GM12874 (cell line): Measurements from ENCODE around the gene DROSHA.

Experiments used
- CTCF ChIP-seq: IDR thresholded peaks from 2 replicates; pipeline ENCODE4 v1.5.1; 2011; ENCODE audit warnings: low read depth, mild to moderate bottlenecking, control low read depth, low read length, moderate library complexity; ENCODE audit not compliant: insufficient read depth

DROSHA gene

GRCh38 chr5:31415960-31416359, 115.9 kb downstream of the DROSHA start:
- TF ChIP-seq CTCF, result no peak

- no peak for TF ChIP-seq CTCF
Measured at GRCh38 chr5:31415009-31415923, 116.6 kb downstream of the DROSHA start.

- no peak for TF ChIP-seq CTCF
Measured at GRCh38 chr5:31413030-31413812, 118.7 kb downstream of the DROSHA start.

- no peak for TF ChIP-seq CTCF
Measured at GRCh38 chr5:31412324-31412723, 119.6 kb downstream of the DROSHA start.

DNA sequence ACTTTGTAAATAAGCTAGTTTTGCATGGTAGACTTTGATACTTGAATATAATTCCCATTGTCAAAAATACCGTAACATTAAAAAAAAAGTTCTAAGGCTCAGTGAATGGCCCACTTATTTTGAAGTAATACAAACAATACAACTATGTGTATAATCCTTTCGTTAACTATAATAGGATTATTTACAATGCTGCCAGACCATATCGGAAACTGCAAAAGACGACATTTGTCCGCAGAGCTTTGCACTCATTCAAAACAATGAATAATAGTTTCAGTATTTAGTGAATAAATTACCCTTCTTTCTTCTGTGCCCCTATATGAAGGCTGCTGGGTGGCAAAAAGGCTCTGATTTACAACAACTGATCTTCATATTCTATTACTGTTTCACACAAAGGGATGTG, 121.8 kb downstream of the DROSHA start:
- TF ChIP-seq CTCF, result no peak

- TF ChIP-seq CTCF, result no peak
Measured at GRCh38 chr5:31408814-31409213, 123.1 kb downstream of the DROSHA start.

DNA sequence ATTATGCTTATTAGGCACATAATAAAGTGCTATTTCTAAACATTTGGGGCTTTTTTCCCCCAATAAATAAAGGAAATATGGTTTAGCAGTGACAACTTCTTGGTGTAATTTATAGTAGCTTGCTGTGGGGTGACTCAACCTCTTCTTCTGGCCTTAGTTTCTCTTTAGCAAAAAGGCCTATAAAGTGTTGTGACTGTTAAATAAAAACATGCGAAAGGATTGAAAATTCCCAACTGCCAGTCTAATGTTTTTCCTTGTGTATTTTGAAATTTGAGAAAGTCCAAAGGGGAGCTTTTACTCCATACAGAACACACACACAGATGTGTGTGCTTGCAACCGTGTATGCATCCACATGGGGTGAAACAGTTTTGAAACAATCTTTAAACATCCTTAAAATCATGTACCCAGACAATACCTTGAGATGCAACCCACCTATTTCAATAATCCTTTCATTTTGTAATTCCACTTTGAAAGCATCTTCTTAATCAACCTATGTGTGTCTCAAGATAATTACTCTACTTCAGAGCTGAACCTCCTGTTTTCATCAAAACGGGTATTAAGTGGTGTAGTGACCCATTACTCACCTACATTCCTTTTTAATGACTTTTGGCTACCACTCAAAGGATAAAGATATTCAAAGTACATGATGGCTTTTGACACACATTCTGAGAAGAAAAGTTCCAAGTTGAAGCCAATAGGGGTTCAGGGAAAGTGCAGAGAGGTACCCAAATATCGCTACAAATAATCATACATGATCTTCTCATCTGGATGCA, 123.8 kb downstream of the DROSHA start:
- no peak for TF ChIP-seq CTCF
